Tibial nerve (tissue), 4 donors: ENCODE data around the gene NID1.

Experiments used
- CTCF ChIP-seq, 5 experiments: fragments of 200-600 bp in 3 of 5; fragments of 450-650 bp in 2 of 5; sonication (generic) in 3 of 5; IDR thresholded peaks; one replicate each; pipeline ENCODE4 v1.5.1; 2016 to 2019; ENCODE audit warnings: antibody characterized with exemption in 5 of 5, mild to moderate bottlenecking in 3 of 5, moderate library complexity in 2 of 5
- EP300 ChIP-seq, 2 donors: sonication (generic); formaldehyde crosslinking; IDR thresholded peaks; one replicate each; pipeline ENCODE4 v1.6.1; 2017; ENCODE audit warnings: antibody characterized with exemption in 2 of 2, mild to moderate bottlenecking in 1 of 2
- POLR2A ChIP-seq, 2 donors: fragments of 450-650 bp; IDR thresholded peaks; one replicate each; pipeline ENCODE4 v1.6.1; 2017; ENCODE audit warnings: antibody characterized with exemption in 2 of 2, mild to moderate bottlenecking in 2 of 2, moderate library complexity in 2 of 2

- TF ChIP-seq CTCF (IDR thresholded peaks at IDR 0.05) (no peak), POLR2A (IDR thresholded peaks at IDR 0.05) (no peak), EP300 (IDR thresholded peaks at IDR 0.05) (no peak)
These were observed 67.0 kb downstream of the NID1 start for GRCh38 chr1:235997931-235998330.
